Neutrophil (primary cell): ENCODE data around the gene ST3GAL5.

Experiments
- H3K27ac ChIP-seq: fragments of 200-600 bp; sonication (generic); 2 replicates; pipeline ENCODE4 v1.5.1; 2016; ENCODE audit warnings: mild to moderate bottlenecking, moderate library complexity
- H3K27me3 ChIP-seq: fragments of 200-600 bp; sonication (generic); 2 replicates; pipeline ENCODE4 v1.6.0; 2016; ENCODE audit warnings: mild to moderate bottlenecking
- H3K36me3 ChIP-seq: fragments of 200-600 bp; sonication (generic); 2 replicates; pipeline ENCODE4 v1.5.1; 2017
- H3K4me1 ChIP-seq, 2 experiments: fragments of 200-600 bp in 1 of 2; sonication (generic) in 1 of 2; 1 replicate in 1 of 2; 2 replicates in 1 of 2; pipeline versions ENCODE4 v1.5.1 to v1.6.1; 2013 to 2016; ENCODE audit warnings: low read depth in 1 of 2, low read length in 1 of 2, mild to moderate bottlenecking in 1 of 2, moderate library complexity in 1 of 2; ENCODE audit not compliant: control insufficient read depth in 1 of 2, insufficient read depth in 1 of 2
- H3K4me3 ChIP-seq, 2 experiments: fragments of 200-600 bp in 1 of 2; sonication (generic) in 1 of 2; 1 replicate in 1 of 2; 2 replicates in 1 of 2; pipeline ENCODE4 v1.5.1; 2013 to 2016; ENCODE audit warnings: low read depth in 1 of 2, low read length in 1 of 2, mild to moderate bottlenecking in 1 of 2, moderate library complexity in 1 of 2
- H3K9me3 ChIP-seq: fragments of 200-600 bp; sonication (generic); 2 replicates; pipeline ENCODE4 v1.5.1; 2016
- TF ChIP-seq, protein P1 (sequence below): fragments of 200-600 bp; sonication (generic); IDR thresholded peaks from 2 replicates; pipeline ENCODE4 v1.5.1; 2016; ENCODE audit warnings: antibody characterized with exemption

The ST3GAL5 gene

DNA sequence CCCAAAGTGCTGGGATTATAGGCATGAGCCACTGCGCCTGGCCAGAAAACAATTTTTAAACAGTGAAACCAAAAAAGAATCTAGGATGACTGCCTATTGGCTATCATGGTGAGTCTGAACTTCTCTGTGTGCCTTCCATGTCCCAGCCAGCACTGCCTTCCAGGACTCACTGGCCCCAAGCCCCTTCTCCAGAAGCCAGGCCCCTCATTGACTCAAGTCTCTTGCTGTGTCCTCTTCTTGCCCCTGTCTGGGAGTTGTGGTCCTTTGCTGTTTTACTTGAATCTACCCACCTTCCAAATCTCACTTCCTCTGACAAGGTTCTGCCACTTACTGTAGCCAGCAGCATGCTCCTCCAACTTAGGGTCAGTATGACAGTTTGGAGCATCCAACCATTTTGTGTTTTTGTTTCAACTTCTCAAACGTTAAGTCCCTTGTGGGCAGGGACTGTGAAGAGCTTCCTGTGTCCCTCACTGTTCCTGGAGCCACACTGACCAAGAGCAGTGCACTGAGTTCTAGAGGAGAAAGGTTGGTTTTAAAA lies 41.7 kb downstream of the ST3GAL5 start:
- H3K4me1 ChIP-seq, result no peaks in the 10 kb centered on the region
- no peaks in the 10 kb centered on the region for H3K36me3 ChIP-seq
- peaks cover 3% of the 10 kb centered on the region for H3K9me3 ChIP-seq
- no peak overlapping the region for H3K4me3 ChIP-seq
- no peaks in the 10 kb centered on the region for H3K27me3 ChIP-seq
- TF ChIP-seq, protein P1, sequence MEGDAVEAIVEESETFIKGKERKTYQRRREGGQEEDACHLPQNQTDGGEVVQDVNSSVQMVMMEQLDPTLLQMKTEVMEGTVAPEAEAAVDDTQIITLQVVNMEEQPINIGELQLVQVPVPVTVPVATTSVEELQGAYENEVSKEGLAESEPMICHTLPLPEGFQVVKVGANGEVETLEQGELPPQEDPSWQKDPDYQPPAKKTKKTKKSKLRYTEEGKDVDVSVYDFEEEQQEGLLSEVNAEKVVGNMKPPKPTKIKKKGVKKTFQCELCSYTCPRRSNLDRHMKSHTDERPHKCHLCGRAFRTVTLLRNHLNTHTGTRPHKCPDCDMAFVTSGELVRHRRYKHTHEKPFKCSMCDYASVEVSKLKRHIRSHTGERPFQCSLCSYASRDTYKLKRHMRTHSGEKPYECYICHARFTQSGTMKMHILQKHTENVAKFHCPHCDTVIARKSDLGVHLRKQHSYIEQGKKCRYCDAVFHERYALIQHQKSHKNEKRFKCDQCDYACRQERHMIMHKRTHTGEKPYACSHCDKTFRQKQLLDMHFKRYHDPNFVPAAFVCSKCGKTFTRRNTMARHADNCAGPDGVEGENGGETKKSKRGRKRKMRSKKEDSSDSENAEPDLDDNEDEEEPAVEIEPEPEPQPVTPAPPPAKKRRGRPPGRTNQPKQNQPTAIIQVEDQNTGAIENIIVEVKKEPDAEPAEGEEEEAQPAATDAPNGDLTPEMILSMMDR, result no peak
- H3K27ac ChIP-seq, result no peak overlapping the region

- Histone ChIP-seq H3K4me3 (no peak overlapping the region), H3K4me1 (no peaks in the 10 kb centered on the region), H3K27ac (no peak overlapping the region), H3K27me3 (no peaks in the 10 kb centered on the region), H3K9me3 (peaks cover 3% of the 10 kb centered on the region), H3K36me3 (no peaks in the 10 kb centered on the region)
- TF ChIP-seq, protein P1, result no peak
These were observed 42.4 kb downstream of the ST3GAL5 start for GRCh38 chr2:85846411-85846810.

DNA sequence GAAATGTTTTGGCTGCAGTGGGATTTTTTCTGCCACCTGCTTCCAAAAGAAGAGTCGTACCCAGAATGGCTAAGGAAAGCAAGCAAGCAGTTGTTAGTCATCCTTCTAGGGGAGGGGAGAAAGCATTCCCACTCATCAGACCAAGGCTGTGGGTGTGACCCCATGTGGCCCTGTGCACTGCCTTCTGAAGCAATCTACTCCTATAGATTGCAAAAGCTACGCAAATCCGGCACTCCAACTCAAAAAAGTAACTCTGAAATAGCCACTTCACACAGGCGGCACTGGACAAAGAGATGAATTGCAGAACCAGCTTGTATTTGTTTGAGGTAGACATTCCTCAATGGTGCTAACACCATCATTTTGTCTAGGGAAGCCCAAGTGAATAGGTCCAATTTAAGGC lies 44.3 kb downstream of the ST3GAL5 start:
- Histone ChIP-seq H3K4me1 (no peaks in the 10 kb centered on the region), H3K36me3 (no peaks in the 10 kb centered on the region), H3K27ac (no peak overlapping the region), H3K27me3 (no peaks in the 10 kb centered on the region), H3K4me3 (no peak overlapping the region), H3K9me3 (peaks cover 3% of the 10 kb centered on the region)
- TF ChIP-seq, protein P1, result no peak

DNA sequence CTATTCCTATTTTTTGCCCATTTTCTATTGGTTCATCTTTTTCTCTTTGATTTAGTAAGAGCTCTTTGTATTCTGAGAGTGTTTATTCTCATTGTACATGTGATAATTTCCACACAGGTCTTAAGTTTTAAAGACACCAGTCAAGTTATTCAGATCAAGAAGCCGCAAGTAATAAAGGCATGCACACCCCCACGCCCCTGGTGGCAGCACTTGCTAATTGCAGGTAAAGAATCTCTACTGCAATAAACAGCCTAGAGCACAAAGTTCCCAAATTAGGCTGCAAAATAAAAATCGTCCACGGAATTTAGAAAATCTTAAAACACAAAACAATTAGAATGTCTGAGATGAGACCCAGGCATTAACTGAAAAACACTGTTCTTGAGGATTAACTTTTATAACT lies 45.2 kb downstream of the ST3GAL5 start:
- H3K4me3 ChIP-seq, result no peak overlapping the region
- H3K27me3 ChIP-seq, result no peaks in the 10 kb centered on the region
- TF ChIP-seq, protein P1, result peak; percentile 16
- H3K4me1 ChIP-seq, result no peaks in the 10 kb centered on the region
- peaks cover 3% of the 10 kb centered on the region for H3K9me3 ChIP-seq
- no peak overlapping the region for H3K27ac ChIP-seq
- no peaks in the 10 kb centered on the region for H3K36me3 ChIP-seq

GRCh38 chr2:85840091-85840490 lies 48.7 kb downstream of the ST3GAL5 start:
- Histone ChIP-seq H3K4me1 (no peaks in the 10 kb centered on the region), H3K4me3 (no peak overlapping the region), H3K36me3 (no peaks in the 10 kb centered on the region), H3K9me3 (peaks cover 3% of the 10 kb centered on the region), H3K27ac (no peak overlapping the region), H3K27me3 (no peaks in the 10 kb centered on the region)
- TF ChIP-seq, protein P1, result no peak

DNA sequence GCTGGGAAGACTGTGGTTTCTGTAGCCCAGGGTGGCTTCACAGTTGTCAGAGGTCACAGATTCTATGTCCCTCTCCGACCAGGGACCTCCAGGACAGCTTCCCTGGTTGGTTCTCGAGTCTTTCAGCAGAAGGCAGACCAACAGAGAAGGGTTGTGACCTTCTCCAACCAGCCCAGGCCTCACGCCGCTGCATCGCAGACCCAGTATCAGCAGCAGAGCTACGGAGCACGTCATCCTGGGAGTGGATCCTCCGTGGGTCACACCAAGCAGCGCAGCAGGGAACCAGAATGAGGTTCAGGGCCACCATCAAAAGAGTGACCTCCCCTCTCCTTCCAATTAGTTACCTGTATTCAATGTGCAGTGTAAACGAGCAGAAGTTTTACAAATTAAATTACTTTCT lies 49.3 kb downstream of the ST3GAL5 start:
- no peaks in the 10 kb centered on the region for H3K36me3 ChIP-seq
- H3K4me3 ChIP-seq, result no peak overlapping the region
- no peaks in the 10 kb centered on the region for H3K27me3 ChIP-seq
- TF ChIP-seq, protein P1, result no peak
- H3K4me1 ChIP-seq, result no peaks in the 10 kb centered on the region
- no peak overlapping the region for H3K27ac ChIP-seq
- H3K9me3 ChIP-seq, result peaks cover 3% of the 10 kb centered on the region
